Right lobe of liver (tissue), 6 donors: ENCODE data around the gene SLC46A3. TPM values are rescaled to one million over a fixed set of nuclear protein-coding genes. Genes with fewer than 3 reads are reported as not detected.

Experiments
- ATAC-seq, 4 donors: fragments of 200-7000 bp; cut with Tn5 transposase; one replicate each; pipeline ENCODE4 v1.9.1; 2020; ENCODE audit warnings: mild to moderate bottlenecking in 4 of 4, moderate library complexity in 4 of 4
- DNase-seq, 3 donors: peaks; one replicate each; pipeline ENCODE4 v3.0.0-alpha.2; 2020
- H3K27ac ChIP-seq, 3 donors: fragments of 200-600 bp; one replicate each; pipeline ENCODE4 v1.8.0; 2022
- H3K27me3 ChIP-seq, 2 donors: fragments of 200-600 bp; one replicate each; pipeline ENCODE4 v1.8.0; 2022
- H3K36me3 ChIP-seq, 4 donors: fragments of 200-600 bp; sonication (generic) in 1 of 4; one replicate each; pipeline versions ENCODE4 v1.5.1 to v1.8.0; 2017 to 2022; ENCODE audit warnings: control low read depth in 1 of 4
- H3K4me1 ChIP-seq, 4 donors: fragments of 200-600 bp; sonication (generic) in 1 of 4; one replicate each; pipeline versions ENCODE4 v1.5.1 to v1.8.0; 2017 to 2022; ENCODE audit warnings: control low read depth in 1 of 4
- H3K4me3 ChIP-seq, 3 donors: fragments of 200-600 bp; one replicate each; pipeline ENCODE4 v1.8.0; 2022
- H3K9me3 ChIP-seq, 4 donors: fragments of 200-600 bp; sonication (generic) in 1 of 4; one replicate each; pipeline versions ENCODE4 v1.5.1 to v1.8.0; 2017 to 2022; ENCODE audit warnings: control low read depth in 1 of 4
- POLR2A ChIP-seq: fragments of 450-650 bp; IDR thresholded peaks from one replicate; pipeline ENCODE4 v1.6.1; 2017; ENCODE audit warnings: antibody characterized with exemption, mild to moderate bottlenecking
- WGBS: methylation state at CpG from one replicate; pipeline ENCODE4 v1.1.6; 2018; ENCODE audit warnings: low coverage, low lambda C conversion rate; ENCODE audit not compliant: insufficient coverage; ENCODE audit errors: missing lambda C conversion rate; 5-methylcytosine and 5-hydroxymethylcytosine counted together
- intact Hi-C, 2 donors: fragments of 100-400 bp; cut with DNase I; formaldehyde crosslinking; loops; one replicate each; pipeline versions ENCODE4 v1.11.2 to v1.14.1; 2022
- total RNA-seq, 6 experiments: library from RNA; depleted of rRNA in 2 of 6; stranded (reverse); fragments of >200 nt in 2 of 6; fragmentation: NEBNext Ultra II Directional in 3 of 6; extraction: Animal tissue kit (Norgen Biotek cat#: 25700) in 3 of 6; gene quantifications; one replicate each; pipeline versions ENCODE4 v1.1.0 to v1.2.4, GENCODE V29; 2016 to 2023
- TF ChIP-seq, protein P1 (sequence below), 4 donors: fragments of 200-600 bp in 3 of 4; fragments of 450-650 bp in 1 of 4; IDR thresholded peaks; one replicate each; pipeline versions ENCODE4 v1.5.1 to v1.8.0; 2016 to 2022; ENCODE audit warnings: antibody characterized with exemption in 4 of 4, mild to moderate bottlenecking in 2 of 4
- donor health status: DM: no; HTN: yes; CAD: no.
- donor health status: DM: no; HTN: no; CAD: no.
- donor health status: DM: no; HTN: no; CAD: no.
- donor health status: DM: no; HTN: yes; CAD: no.
- donor health status: DM: no; HTN: yes; CAD: no.

The SLC46A3 gene
- total RNA-seq, 6 experiments from 2014 or later, result 33.9 to 60.9 (median 43.0) TPM

DNA sequence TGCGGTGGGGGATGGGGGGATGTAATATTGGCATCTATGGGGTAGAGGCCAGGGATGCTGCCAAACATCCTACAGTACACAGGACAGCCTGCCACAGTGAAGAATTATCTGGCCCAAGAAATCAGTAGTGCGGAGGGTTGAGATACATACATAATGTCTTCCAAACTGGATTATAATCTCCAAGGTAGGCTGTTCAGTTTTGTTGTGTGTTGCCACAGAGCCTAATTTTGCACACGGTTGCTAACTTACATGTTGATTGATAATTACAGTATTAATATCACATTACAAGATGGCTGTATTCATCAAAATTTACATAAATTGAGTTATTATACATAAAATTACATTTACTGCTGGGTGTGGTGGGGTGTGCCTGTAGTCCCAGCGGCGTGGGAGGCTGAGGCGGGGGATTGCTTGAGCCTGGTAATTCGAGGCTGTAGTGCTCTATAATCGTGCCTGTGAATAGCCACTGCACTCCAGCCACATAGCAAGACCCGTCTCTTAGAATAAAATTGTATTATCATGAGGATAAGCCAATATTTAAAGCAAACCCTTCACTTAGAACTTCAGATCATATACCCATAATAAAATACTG lies 51.8 kb downstream of the SLC46A3 start:
- Histone ChIP-seq H3K4me3 (no peak overlapping the region), H3K27me3 (no peaks in the 10 kb centered on the region), H3K36me3 (peaks cover 15 to 99% (median 52%) of the 10 kb centered on the region in 4 donors), H3K9me3 (no peaks in the 10 kb centered on the region), H3K27ac (no peak overlapping the region), H3K4me1 (no peaks in the 10 kb centered on the region)
- intact Hi-C loops, result no loop called here
- WGBS, result 87% methylated on average over 6 of the region's 9 CpGs
- no peak for TF ChIP-seq POLR2A
- TF ChIP-seq, protein P1, sequence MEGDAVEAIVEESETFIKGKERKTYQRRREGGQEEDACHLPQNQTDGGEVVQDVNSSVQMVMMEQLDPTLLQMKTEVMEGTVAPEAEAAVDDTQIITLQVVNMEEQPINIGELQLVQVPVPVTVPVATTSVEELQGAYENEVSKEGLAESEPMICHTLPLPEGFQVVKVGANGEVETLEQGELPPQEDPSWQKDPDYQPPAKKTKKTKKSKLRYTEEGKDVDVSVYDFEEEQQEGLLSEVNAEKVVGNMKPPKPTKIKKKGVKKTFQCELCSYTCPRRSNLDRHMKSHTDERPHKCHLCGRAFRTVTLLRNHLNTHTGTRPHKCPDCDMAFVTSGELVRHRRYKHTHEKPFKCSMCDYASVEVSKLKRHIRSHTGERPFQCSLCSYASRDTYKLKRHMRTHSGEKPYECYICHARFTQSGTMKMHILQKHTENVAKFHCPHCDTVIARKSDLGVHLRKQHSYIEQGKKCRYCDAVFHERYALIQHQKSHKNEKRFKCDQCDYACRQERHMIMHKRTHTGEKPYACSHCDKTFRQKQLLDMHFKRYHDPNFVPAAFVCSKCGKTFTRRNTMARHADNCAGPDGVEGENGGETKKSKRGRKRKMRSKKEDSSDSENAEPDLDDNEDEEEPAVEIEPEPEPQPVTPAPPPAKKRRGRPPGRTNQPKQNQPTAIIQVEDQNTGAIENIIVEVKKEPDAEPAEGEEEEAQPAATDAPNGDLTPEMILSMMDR (IDR thresholded peaks at IDR 0.05), result no peak
- no peak for ATAC-seq
- DNase-seq, result no peak

DNA sequence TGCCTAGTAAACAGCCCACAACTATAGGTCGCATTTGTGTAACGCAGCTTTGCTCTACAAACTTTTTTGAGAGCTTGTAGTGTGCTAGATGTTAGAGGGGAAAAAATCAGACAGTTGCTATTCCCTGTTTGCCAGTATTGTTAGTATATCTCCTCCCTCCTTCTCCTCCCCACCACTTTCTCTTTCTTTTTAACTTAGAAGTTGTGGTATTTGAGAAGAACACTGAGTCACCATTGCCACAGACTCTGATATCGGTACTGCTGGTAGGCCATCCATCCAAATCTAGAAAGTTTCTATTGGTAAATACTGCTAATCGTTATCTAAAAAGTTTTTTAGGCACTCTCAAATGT lies 59.2 kb downstream of the SLC46A3 start:
- H3K36me3 ChIP-seq, result peaks cover 0 to 26% (median 11%) of the 10 kb centered on the region in 4 donors
- H3K27me3 ChIP-seq, result no peaks in the 10 kb centered on the region
- peak overlapping the region; percentile 78 to 97 (median 81) for H3K27ac ChIP-seq
- intact Hi-C loops, result no loop called here
- ATAC-seq (peak; percentile 6 to 45 (median 12)), DNase-seq (no peak)
- H3K4me1 ChIP-seq, result peaks cover 0 to 25% (median 10%) of the 10 kb centered on the region in 4 donors
- H3K9me3 ChIP-seq, result no peaks in the 10 kb centered on the region
- 2% methylated on average over 4 of the region's 4 CpGs for WGBS
- TF ChIP-seq POLR2A, result no peak
- TF ChIP-seq, protein P1 (IDR thresholded peaks at IDR 0.05), result no peak
- H3K4me3 ChIP-seq, result peak overlapping the region; percentile 79 to 91 (median 86)

DNA sequence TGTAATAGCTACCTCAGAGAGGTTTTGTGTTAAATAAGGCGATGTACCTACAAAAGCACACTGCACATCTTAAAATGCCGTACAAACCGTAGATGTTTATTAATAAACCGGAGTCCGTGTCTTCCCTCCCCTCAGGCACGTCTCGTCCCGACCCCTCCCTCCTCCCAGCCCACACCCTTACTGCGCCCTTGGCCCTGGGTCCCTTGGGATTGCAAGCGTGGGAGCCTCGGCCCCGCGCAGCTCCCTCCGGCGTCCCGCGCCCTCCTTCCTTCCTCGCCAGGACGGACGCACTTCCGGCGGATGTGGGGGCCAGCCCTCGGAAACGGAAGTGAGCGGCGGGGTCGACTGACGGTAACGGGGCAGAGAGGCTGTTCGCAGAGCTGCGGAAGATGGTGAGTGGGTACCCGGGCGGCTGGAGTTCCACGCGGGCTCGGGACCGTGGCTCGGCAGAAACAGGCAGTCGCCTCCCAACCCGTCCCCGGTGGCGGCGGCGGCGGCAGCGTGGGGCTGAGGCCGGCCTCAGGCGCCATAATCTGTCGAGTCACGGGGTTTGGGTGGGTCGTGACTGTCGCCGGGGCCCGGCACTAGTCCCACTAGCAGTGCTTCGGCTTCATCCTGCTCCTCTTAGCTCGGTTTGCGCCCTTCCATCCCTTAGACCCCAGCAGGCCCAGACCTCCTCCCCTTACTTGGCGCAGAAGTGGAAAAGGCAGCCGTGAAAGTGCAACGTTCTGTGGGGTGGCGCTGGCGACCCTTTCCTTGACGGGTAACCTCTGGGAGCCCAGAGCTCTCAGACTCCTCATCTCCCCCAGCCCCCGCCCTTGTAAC lies 59.8 kb downstream of the SLC46A3 start, which contains the start of gene POMP:
POMP (plus strand) TSS at position 335 of the 825 bp plus-strand sequence; CDS start at position 390, 55 bp downstream.
- TF ChIP-seq POLR2A, result peak; percentile 95
- TF ChIP-seq, protein P1 (IDR thresholded peaks at IDR 0.05), result no peak
- peak; percentile 95 to 99 (median 98) for ATAC-seq
- peak within 1 kb of the TSS; percentile 79 to 91 (median 86) for H3K4me3 ChIP-seq
- peak within 1 kb of the TSS; percentile 78 to 97 (median 81) for H3K27ac ChIP-seq
- peaks cover 0 to 20% (median 8%) of the 10 kb centered on the region in 4 donors for H3K36me3 ChIP-seq
- DNase-seq, result peak; percentile 94 to 96 (median 96)
- H3K4me1 ChIP-seq, result peaks cover 0 to 25% (median 10%) of the 10 kb centered on the region in 4 donors
- WGBS, result under 1% methylated on average over 19 of the region's 64 CpGs
- no peaks in the 10 kb centered on the region for H3K27me3 ChIP-seq
- no peaks in the 10 kb centered on the region for H3K9me3 ChIP-seq
- intact Hi-C loops, result no loop called here

DNA sequence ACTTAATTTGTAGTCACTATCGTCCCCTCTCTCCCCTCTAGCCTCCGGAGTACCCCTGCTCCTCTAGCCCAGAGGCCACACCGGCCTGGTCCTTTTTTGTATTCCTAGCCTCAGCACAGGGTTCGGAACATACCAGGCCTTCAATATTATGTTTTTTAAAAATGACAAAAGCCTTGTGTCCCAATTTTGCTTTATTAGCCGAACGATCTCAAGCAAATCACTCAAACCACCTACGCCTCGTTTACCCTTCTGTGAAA lies 60.3 kb downstream of the SLC46A3 start:
- Histone ChIP-seq H3K4me3 (peak overlapping the region; percentile 79 to 91 (median 86)), H3K36me3 (peaks cover 0 to 15% (median 6%) of the 10 kb centered on the region in 4 donors), H3K27me3 (no peaks in the 10 kb centered on the region), H3K27ac (peak overlapping the region; percentile 78 to 97 (median 81)), H3K9me3 (no peaks in the 10 kb centered on the region), H3K4me1 (peaks cover 0 to 25% (median 10%) of the 10 kb centered on the region in 4 donors)
- ATAC-seq, result peak; percentile 4 to 11 (median 8)
- no peak for DNase-seq
- under 1% methylated on average over 8 of the region's 8 CpGs for WGBS
- intact Hi-C loops, result no loop called here
- TF ChIP-seq, protein P1 (IDR thresholded peaks at IDR 0.05), result no peak
